ENCODE measurements around the gene CDK11B. TPM values are rescaled to one million over a fixed set of nuclear protein-coding genes. Genes with fewer than 3 reads are reported as not detected.
"Not testable (repeated sequence)": the region's sequence is repeated elsewhere in the genome, so short reads cannot be mapped to it uniquely, and the experiment has no call there.

Gene CDK11B
- total RNA-seq, 1 donor from 2014 or later = 29.7 TPM

DNA sequence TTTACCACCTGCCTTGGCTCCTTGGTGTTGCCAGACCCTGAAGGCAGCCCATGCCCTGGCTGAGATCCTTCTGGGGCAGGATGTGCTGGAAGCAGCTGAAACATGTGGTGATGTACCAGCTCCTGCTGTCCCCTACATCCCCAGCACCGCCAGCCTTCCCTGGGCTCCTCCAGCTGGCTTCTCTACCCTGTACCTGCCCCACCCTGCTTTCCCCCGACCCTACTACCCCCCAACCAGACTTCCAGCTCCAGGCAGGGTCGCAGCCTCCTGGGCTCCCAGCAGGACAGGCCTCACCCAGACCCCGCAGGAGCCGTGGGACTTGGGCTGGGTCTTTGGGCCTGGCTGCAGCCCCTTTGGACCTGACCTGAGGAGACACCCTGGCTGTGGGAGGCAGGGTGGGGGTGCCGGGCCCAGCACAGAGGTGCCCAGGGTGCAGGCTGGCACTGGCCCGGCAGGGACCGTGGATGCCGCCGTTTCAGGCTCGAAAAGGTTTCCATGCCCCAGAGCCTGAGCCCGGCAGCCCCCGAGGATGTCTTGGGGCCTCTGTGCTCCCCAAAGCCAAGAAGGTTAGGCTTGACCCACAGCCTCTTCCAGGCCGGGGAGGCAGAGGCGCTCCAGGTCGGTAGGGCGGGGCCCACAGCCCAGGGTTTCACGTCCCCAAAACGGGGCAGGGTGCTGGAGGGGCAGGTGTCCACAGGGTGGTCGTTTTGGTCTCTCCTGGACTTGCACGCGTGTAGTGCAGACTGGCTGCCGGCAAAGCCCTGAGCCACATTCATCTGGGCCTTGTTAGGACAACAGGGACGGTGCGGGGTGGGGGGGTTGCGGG, 38.8 kb upstream of the CDK11B start:
- H3K27ac Mint-ChIP-seq (ENCODE audit: unreplicated experiment); H3K36me3 Mint-ChIP-seq (ENCODE audit: unreplicated experiment); H3K9me3 Mint-ChIP-seq (ENCODE audit: unreplicated experiment); H3K4me1 Mint-ChIP-seq (ENCODE audit: unreplicated experiment); H3K4me3 Mint-ChIP-seq (ENCODE audit: unreplicated experiment); H3K27me3 Mint-ChIP-seq (ENCODE audit: unreplicated experiment): not testable (repeated sequence)
- peak; percentile 62 for DNase-seq (ENCODE audit: extremely low spot score, unreplicated experiment)

DNA sequence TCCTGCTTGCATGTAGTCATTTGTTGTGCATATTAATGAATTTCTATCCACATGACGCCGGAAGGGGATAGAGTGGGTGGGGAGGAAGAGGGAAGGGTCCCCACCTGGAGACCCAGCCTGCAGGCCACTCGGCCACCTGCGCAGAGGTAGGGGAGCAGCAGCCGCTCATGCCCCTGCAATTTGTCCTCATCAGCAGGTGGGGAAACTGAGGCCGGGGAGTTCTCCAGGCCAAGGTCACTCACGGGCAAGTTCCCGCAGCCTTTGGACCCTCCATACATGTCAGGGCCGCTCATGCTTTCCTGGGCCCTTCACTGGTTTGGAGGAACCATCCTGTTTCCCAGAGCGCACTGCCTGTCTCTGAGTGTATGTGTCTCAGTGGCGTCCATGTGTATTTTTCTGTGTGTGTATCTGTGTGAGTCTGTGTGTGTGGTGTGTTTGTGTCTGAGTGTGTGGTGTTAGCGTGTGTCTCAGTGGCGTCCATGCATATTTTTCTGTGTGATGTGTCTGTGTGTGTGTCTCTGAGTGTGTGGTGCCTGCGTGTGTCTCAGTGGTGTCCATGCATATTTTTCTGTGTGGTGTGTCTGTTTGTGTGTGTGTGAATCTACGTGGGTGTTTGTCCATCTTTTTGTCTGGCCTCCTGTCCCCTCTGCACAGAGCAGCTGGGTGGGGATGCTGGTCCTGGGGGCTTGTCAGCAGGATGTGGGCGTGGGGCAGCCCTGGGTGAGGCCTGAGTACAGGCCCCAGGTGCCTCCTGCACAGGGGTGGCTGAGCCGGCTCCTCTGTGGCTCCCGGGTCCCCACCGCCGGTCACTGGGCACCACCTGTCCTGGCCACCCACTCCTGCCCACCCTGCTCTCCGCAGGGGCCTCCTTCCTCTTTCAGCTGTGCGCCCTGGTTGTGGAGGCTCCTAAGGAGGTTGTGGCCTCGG, 37.9 kb upstream of the CDK11B start:
- H3K4me3 Mint-ChIP-seq (ENCODE audit: unreplicated experiment); H3K4me1 Mint-ChIP-seq (ENCODE audit: unreplicated experiment); H3K36me3 Mint-ChIP-seq (ENCODE audit: unreplicated experiment); DNase-seq (ENCODE audit: extremely low spot score, unreplicated experiment); H3K9me3 Mint-ChIP-seq (ENCODE audit: unreplicated experiment); H3K27ac Mint-ChIP-seq (ENCODE audit: unreplicated experiment); H3K27me3 Mint-ChIP-seq (ENCODE audit: unreplicated experiment): not testable (repeated sequence)

DNA sequence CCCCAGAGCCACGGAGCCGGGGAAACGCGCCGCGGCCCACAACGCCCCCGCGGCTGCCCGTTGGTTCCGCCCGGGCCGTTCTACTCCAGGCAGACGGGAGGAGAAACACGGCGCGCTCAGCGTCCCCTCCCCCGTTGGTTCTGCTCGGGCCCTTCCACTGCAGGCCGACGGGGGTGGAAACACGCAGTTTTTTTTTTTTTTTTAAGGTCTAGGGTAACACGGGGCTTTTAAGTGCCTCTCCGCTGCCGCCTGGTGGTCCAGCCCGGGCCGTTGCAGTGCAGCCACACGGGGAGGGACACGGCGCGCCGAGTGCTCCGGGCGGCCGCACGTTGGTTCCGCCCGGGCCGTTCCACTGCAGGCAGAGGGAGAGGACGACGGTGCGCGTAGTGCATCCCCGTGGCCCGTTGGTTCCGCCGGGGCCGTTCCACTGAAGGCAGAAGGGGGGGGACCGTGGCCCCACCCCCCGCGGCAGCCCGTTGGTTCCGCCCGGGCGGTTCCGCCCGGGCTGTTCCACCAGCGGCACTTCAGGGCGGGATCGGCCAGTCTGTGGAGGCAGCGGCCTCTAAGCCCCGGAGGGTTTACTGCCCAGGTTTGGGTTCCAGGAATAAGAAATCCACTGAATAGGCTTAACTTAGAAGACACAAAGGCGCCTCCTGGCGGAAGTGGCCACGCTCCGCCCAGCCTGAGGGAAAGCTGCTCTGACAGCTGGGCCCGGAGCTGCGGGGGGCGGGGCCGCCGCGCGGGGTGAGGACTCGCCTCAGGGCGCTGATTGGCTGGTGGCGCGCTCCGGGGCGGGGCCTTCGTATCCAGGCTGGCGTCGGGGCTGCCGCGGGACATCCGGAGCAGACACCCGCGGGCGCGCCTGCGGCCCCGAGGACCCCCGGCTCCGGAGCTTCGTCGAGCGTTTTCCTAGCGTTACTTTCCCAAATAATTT, 34.2 kb upstream of the CDK11B start, which contains the start of gene SLC35E2B:
Gene SLC35E2B (minus strand): TSS at position 82 of the 934 bp plus-strand sequence. CDS start 16,096 bp downstream, outside the sequence.
- H3K36me3 Mint-ChIP-seq (ENCODE audit: unreplicated experiment); H3K4me1 Mint-ChIP-seq (ENCODE audit: unreplicated experiment); H3K9me3 Mint-ChIP-seq (ENCODE audit: unreplicated experiment); H3K27me3 Mint-ChIP-seq (ENCODE audit: unreplicated experiment): not testable (repeated sequence)
- H3K4me3 Mint-ChIP-seq (ENCODE audit: unreplicated experiment) = peak within 1 kb of the TSS; percentile 69
- peak; percentile 97 for DNase-seq (ENCODE audit: extremely low spot score, unreplicated experiment)
- peak within 1 kb of the TSS; percentile 83 for H3K27ac Mint-ChIP-seq (ENCODE audit: unreplicated experiment)

DNA sequence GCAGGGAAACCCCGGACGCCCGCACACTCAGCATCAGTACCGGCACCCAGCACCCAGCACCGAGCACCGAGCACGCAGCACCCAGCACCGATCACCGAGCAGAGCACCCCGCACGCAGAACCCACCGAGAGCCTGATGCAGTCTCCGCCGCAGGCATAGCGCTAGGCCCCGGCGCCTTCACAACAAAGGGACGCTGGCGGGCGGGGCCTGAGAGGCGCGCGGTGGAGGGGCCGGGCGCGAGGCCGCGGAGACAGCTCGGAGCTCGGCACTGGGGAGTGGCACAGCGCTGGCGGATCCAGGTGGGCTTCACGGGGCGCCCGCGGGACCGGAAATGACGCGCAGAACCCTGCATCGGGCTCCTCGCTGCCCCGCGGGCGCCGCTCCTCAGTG, 33.5 kb upstream of the CDK11B start:
- not testable (repeated sequence) for H3K27me3 Mint-ChIP-seq (ENCODE audit: unreplicated experiment); DNase-seq (ENCODE audit: extremely low spot score, unreplicated experiment); H3K27ac Mint-ChIP-seq (ENCODE audit: unreplicated experiment); H3K36me3 Mint-ChIP-seq (ENCODE audit: unreplicated experiment); H3K9me3 Mint-ChIP-seq (ENCODE audit: unreplicated experiment); H3K4me1 Mint-ChIP-seq (ENCODE audit: unreplicated experiment)
- peak overlapping the region; percentile 69 for H3K4me3 Mint-ChIP-seq (ENCODE audit: unreplicated experiment)

DNA sequence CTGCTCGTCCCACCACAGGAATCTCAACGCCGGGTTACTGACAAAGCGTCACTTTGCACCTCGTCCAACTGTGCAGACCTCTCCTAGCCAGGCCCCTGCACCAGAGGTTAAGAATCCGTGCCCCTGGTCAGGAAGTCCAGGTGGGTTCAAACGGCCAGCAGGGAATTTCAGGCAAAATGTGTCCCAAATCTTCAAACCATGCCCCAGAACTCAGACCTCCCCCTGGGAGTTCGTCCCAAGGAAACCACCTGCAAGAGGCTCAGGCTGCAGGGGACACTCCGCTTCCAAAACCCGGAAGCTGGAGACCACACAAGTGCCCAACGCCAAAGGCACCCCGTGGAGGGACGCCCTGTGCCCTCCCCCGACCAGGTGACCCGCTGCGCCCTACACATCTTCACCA, 32.6 kb upstream of the CDK11B start:
- H3K36me3 Mint-ChIP-seq (ENCODE audit: unreplicated experiment); H3K27me3 Mint-ChIP-seq (ENCODE audit: unreplicated experiment); H3K4me3 Mint-ChIP-seq (ENCODE audit: unreplicated experiment); H3K27ac Mint-ChIP-seq (ENCODE audit: unreplicated experiment); H3K9me3 Mint-ChIP-seq (ENCODE audit: unreplicated experiment); DNase-seq (ENCODE audit: extremely low spot score, unreplicated experiment): not testable (repeated sequence)
- peaks cover 17% of the 10 kb centered on the region for H3K4me1 Mint-ChIP-seq (ENCODE audit: unreplicated experiment)

DNA sequence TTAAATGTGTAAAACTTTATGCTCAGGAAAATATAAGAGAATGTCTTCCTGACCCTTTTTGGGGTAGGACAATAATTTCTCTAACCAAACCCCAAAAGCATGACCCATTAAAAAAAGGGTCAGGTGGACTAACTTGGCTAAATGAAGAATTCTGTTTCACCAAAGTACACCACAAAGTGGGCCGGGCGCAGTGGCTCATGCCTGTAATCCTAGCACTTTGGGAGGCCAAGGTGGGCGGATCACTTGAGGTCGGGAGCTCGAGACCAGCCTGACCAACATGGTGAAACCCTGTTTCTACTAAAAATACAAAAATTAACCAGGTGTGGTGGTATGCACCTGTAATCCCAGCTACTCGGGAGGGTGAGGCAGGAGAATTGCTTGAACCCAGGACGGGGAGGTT, 30.7 kb upstream of the CDK11B start:
- H3K36me3 Mint-ChIP-seq (ENCODE audit: unreplicated experiment); H3K27me3 Mint-ChIP-seq (ENCODE audit: unreplicated experiment); H3K27ac Mint-ChIP-seq (ENCODE audit: unreplicated experiment); H3K9me3 Mint-ChIP-seq (ENCODE audit: unreplicated experiment); H3K4me3 Mint-ChIP-seq (ENCODE audit: unreplicated experiment); DNase-seq (ENCODE audit: extremely low spot score, unreplicated experiment): not testable (repeated sequence)
- peaks cover 28% of the 10 kb centered on the region for H3K4me1 Mint-ChIP-seq (ENCODE audit: unreplicated experiment)

DNA sequence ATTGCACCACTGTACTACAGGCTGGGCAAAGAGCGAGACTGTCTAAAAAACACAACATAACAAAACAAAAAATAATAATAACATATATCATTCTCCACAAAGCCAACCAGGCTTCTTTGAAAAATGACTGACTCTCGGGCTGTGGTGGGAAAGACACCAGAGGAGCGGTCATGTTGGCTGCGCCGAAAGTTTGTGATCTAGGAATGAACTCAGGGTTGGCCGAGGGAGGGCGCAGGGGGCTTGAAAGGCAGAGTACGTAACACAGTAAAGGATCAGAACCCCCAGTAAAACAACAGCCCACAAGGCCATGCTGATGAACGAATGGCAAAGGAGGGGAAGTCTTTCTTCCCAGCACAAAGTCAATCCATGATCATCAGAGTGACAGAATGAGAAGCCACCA, 29.0 kb upstream of the CDK11B start:
- no peak overlapping the region for H3K4me3 Mint-ChIP-seq (ENCODE audit: unreplicated experiment)

More for the DNA sequence above, 29.0 kb upstream of the CDK11B start:
- peaks cover 33% of the 10 kb centered on the region for H3K4me1 Mint-ChIP-seq (ENCODE audit: unreplicated experiment)
- no peak for DNase-seq (ENCODE audit: extremely low spot score, unreplicated experiment)
- peaks cover 7% of the 10 kb centered on the region for H3K36me3 Mint-ChIP-seq (ENCODE audit: unreplicated experiment)
- H3K27me3 Mint-ChIP-seq (ENCODE audit: unreplicated experiment) = no peaks in the 10 kb centered on the region
- peak overlapping the region; percentile 99 for H3K27ac Mint-ChIP-seq (ENCODE audit: unreplicated experiment)
- TF ChIP-seq, protein P1, sequence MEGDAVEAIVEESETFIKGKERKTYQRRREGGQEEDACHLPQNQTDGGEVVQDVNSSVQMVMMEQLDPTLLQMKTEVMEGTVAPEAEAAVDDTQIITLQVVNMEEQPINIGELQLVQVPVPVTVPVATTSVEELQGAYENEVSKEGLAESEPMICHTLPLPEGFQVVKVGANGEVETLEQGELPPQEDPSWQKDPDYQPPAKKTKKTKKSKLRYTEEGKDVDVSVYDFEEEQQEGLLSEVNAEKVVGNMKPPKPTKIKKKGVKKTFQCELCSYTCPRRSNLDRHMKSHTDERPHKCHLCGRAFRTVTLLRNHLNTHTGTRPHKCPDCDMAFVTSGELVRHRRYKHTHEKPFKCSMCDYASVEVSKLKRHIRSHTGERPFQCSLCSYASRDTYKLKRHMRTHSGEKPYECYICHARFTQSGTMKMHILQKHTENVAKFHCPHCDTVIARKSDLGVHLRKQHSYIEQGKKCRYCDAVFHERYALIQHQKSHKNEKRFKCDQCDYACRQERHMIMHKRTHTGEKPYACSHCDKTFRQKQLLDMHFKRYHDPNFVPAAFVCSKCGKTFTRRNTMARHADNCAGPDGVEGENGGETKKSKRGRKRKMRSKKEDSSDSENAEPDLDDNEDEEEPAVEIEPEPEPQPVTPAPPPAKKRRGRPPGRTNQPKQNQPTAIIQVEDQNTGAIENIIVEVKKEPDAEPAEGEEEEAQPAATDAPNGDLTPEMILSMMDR (IDR thresholded peaks at IDR 0.05) = no peak
- H3K9me3 Mint-ChIP-seq (ENCODE audit: unreplicated experiment) = no peaks in the 10 kb centered on the region

Measured in osteocyte (in vitro differentiated cells).